ENCODE results near the gene SMPD3.

DNA sequence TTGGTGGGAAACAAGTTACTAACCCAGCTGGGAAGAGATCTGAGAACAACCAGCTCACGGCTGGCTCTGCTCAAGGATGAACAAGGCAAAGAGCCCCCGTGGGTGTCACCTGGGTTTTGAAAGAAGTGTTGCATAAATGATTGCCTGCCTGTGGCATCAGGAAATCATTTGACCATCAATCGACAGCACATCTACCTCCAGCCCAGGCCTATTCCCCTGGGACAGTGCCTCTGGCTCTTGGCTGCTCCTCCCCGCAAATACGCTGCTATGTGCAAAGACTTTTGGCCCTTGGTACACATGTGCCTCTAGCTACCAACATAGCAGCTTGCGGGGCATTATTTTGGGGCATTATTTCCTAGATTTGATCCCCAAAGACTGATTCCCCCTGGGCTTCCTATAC is 39.4 kb upstream of the SMPD3 start:
- TF ChIP-seq ZFX (IDR thresholded peaks at IDR 0.05; ENCODE audit: borderline replicate concordance) = no peak
- TF ChIP-seq, protein P1, sequence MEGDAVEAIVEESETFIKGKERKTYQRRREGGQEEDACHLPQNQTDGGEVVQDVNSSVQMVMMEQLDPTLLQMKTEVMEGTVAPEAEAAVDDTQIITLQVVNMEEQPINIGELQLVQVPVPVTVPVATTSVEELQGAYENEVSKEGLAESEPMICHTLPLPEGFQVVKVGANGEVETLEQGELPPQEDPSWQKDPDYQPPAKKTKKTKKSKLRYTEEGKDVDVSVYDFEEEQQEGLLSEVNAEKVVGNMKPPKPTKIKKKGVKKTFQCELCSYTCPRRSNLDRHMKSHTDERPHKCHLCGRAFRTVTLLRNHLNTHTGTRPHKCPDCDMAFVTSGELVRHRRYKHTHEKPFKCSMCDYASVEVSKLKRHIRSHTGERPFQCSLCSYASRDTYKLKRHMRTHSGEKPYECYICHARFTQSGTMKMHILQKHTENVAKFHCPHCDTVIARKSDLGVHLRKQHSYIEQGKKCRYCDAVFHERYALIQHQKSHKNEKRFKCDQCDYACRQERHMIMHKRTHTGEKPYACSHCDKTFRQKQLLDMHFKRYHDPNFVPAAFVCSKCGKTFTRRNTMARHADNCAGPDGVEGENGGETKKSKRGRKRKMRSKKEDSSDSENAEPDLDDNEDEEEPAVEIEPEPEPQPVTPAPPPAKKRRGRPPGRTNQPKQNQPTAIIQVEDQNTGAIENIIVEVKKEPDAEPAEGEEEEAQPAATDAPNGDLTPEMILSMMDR (IDR thresholded peaks at IDR 0.05) = no peak

All from 22Rv1 (cell line).